HG03378 (cell line): ENCODE data around the gene CEP19.

Source experiments
- ATAC-seq: cut with Tn5 transposase; IDR thresholded peaks from one replicate; pipeline ENCODE4 v1.9.1; 2021; ENCODE audit warnings: mild to moderate bottlenecking, moderate library complexity; ENCODE audit not compliant: unreplicated experiment

Gene CEP19

DNA sequence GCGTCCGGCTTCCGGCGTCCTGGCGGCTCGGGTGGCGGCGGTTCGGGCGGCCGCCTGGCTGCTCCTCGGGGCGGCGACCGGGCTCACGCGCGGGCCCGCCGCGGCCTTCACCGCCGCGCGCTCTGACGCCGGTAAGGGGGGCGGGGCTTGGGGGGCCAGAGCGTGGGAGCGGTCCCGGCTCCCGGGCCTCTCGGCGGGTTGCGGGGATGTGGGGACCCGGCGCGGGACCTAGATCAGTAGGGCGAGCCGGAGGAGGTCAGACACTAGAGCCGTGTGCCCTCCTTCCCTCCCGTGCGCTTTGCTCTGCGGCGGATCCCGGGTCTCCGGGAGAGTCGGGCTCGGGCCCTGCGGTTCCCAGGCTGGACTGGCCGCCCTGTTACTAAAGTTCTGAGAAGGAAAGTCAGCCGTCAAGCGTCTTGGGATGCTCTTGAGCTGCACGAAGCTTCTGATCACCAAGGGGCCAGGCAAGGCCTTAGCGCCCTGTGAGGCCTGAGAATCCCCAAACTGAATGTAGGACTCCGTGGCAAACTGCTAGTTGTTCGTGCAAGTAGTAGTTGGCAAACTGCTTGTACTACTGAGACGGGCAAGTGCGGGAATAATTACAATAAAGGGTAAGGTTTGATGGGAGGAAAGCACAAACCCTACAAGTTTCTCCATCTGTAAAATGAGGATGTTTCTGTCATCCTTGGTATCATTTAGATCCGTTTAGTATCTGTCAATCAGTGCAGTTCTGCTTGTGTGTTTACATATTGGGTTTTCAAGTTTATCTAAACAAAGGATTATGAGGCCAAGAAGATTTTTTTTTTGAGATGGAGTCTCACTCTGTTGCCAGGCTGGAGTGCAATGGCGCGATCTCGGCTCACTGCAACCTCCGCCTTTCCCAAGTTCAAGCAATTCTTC is 714 bp upstream of the CEP19 start:
- ATAC-seq: peak; percentile 24

DNA sequence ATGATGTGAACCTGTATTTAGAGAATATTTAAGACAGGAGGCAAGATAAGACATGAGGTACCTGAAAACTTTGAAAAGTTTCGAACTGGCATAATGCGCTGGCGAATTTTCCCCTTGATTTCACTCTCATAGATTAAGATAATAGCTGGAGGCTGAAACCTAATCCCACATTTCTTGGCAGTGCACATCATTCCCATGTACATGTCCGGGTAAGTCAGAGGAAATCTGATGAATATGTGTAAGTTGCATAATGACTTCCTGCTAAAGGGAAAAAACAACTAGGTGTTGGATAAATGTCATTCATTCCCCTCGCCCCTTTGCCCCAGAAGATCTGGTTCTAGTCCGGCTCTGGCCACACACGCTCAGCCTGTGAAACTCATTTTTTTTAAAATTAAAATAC is 3.6 kb downstream of the CEP19 start:
- ATAC-seq: no peak

GRCh38 chr3:196707566-196707965 is 4.5 kb downstream of the CEP19 start:
- no peak for ATAC-seq

GRCh38 chr3:196706731-196707130 is 5.3 kb downstream of the CEP19 start:
- no peak for ATAC-seq

DNA sequence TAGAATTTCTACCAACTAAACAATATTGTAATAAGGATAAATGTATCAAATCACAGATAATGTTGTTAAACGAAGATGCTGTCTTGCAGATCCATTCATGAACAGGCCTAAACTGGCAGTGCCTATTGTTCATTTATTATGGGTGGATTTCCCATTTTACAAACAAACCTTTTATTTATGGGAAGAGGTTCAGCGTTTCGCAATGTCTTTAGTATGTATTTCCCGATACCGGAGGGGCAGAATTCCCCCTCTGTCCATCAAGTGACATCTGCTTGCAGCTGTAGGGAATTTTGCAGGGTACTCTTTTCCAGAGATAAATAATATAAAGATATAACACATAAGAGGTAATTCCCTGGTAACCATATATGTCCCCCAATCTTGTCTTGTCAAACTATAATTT is 5.7 kb downstream of the CEP19 start:
- no peak for ATAC-seq

DNA sequence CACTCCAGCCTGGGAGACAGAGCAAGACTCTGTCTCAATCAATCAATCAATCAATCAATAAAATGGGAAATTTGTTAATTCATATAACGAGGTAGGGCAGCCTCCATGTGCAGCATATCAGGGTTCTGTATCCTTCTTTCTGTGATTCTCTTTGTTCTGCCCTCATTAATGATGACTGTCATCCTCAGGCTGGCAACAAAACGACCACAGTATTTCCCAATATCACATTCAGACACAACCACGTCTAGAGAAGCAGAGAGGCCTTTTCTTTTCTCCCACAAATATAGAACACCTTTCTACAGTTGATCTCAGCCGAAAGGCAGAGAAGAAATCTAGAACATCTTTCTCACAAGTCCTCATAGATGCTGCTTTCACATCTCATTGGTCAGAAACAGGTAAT is 11.2 kb downstream of the CEP19 start:
- ATAC-seq: no peak

GRCh38 chr3:196699749-196700148 is 12.3 kb downstream of the CEP19 start:
- no peak for ATAC-seq

DNA sequence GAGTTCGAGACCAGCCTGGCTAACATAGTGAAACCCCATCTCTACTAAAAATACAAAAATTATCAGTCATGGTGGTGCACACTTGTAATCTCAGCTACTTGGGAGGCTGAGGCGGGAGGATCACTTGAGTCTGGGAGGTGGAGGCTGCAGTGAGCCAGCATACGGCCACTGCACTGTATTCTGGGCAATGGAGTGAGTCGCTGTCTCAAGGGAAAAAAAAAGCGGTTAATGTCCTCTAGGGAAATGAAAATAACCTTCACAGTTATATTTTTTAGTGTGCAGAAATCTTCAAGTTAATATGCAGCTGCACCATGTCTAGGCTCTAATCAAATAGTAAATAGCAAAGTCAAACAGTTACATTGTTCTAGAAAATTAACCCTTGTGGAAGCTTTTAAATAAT is 14.8 kb downstream of the CEP19 start:
- ATAC-seq: no peak

GRCh38 chr3:196695849-196696226 is 16.2 kb downstream of the CEP19 start:
- ATAC-seq: no peak

- no peak for ATAC-seq
Measured at GRCh38 chr3:196694941-196695848, 16.9 kb downstream of the CEP19 start.

DNA sequence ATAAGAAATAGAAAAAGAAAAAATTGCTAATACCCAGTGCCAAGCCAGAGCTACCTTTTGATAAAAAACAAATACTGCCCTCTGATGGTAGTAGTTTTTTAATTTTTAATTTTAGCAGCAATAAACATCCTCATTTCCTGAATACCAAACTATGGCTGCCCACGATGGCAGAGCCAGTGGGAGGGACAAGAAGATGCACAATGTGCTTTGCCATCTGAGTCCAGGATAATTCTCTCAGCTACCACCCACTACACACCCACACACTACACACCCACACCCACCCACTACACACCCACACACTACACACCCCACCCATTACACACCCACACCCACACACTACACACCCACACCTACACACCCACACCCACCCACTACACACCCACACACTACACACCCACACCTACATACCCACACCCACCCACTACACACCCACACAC is 17.8 kb downstream of the CEP19 start:
- ATAC-seq: no peak

GRCh38 chr3:196691386-196691785 is 20.7 kb downstream of the CEP19 start:
- no peak for ATAC-seq

GRCh38 chr3:196689941-196690660 is 21.9 kb downstream of the CEP19 start:
- no peak for ATAC-seq

DNA sequence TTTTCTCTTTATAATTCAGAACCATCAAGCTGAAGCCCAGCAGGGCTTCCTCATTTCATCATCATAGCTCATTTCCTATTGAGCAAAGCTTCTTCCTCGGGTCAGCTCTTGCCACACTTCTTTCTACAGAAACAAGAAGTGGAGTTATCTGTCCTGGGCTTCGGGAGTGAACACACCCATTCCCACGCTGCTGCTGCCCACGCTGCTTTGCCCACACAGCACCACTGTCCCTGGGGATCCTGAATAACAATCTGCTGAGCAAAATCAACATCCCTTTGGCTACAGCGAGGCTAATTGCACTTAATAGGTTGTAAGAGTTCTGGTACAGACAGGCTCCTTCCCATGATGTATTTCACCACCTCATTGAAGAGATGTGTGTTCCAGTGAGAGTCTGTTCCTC is 23.7 kb downstream of the CEP19 start:
- ATAC-seq: no peak

DNA sequence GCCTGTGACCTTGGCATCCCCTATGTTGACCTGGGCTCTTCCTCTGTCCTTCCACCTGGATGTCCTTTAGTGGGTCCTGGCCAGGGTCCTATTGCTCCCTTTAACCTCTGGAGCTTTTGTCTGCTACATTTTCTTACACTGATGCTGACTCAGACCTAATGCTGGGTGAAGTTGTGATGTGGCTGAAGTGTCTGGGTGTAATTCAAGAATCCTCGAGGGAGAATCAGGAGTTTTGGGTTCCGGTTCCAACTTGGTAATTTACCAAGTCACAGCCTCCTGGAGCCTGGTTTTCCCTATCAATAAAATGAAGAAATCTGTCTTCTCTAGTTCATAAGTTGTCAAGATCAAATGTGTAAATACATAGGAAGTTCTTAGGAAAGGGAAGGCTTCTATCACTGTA is 25.6 kb downstream of the CEP19 start:
- no peak for ATAC-seq

- ATAC-seq: peak; percentile 91
Measured at GRCh38 chr3:196684548-196685407, 27.3 kb downstream of the CEP19 start.

DNA sequence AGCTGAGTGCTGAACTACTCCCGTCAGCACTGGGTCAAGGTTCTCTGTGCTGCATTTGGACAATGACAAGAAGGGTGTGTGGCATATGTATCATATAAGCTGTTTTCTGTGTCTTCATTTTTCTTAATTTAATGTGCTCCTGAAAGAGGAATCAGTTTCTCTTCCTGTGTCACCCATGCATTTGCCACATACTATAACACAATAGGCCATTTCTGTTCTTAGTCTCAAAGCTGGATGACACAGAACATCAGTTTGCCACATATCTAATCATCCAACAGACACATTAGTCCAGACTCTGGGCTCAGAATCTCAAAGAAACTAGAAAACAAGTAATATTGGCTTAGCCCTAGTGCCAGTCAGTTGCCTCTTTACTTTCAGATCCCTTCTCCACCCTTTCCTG is 34.1 kb downstream of the CEP19 start:
- no peak for ATAC-seq

- ATAC-seq: no peak
Measured at GRCh38 chr3:196677353-196677752, 34.7 kb downstream of the CEP19 start.

DNA sequence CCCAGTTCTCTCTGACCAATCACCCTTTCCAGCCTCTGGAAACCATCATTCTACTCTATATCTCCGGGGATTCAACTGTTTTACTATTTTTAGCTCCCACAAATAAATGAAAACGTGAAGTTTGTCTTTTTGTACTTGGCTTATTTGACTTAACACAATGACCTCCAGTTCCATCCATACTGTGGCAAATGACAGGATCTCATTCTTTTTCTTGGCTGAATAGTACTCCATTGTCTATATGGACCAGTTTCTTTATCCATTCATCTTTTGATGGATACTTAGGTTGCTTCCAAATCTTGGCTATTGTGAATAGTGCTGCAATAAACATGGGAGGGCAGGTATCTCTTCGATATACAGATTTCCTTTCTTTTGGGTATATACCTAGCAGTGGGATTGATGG is 38.4 kb downstream of the CEP19 start:
- ATAC-seq: no peak

DNA sequence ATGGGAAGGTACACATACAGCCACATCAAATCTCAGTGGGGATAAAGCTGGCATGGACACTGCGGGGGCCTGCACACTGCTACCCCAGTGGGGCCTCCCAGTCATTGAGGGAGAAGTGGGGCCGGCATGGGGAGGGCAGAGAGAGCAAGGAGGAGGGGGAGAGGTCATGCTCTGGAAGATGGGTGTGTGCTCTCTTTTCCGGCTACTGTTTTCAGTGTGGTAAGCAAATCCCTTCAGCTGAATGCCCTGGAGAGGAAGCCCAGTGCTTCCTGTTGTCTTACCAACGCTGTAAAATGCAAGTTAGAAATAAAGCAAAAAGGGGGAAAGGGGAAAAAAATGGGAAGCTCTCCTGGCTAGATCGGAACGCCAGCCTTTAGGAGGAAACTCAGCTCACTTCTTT is 41.7 kb downstream of the CEP19 start:
- ATAC-seq: no peak
